Endometrium (tissue), 2 donors: ENCODE data around the gene SIX3.

Experiments
- FAIRE-seq: peaks from 2 replicates; lab custom pipeline; 2012; peaks lifted over from hg19 to GRCh38; lab: Jason Lieb, UNC
- donor health status: control.
- donor health status: control.

SIX3 gene

DNA sequence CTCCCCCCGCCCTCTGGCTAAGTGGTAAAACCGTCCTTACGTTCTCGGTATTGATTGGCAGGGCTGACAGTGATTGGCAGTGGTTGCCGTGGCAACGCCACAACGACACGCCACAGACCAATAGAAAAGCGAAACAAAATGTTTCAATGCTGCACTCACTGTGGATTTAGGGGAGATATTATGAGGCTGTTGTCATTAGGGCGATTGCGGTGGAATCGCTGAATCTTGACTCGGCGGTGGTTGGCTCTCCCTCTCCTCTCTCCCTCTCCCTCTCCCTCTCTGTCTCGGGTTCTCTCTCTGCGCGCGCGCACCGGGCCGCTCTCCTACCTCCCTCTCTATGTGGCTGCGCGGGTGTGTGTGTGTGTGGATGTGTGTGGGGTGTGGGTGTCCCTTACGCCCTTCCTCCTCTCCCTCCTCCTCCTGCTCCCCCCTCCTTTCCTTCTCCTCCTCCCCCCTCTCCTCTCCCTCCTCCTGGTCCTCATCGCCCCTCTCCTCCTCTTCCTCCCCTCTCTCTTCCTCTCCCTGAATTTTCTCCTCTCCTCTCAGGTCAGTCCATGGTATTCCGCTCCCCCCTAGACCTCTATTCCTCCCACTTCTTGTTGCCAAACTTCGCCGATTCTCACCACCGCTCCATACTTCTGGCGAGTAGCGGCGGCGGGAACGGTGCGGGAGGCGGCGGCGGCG, at the start of gene SIX3:
Gene SIX3 (plus strand): TSS at position 152 of the 684 bp plus-strand sequence. CDS start 403 bp downstream, at position 555.
- no peak for FAIRE-seq

DNA sequence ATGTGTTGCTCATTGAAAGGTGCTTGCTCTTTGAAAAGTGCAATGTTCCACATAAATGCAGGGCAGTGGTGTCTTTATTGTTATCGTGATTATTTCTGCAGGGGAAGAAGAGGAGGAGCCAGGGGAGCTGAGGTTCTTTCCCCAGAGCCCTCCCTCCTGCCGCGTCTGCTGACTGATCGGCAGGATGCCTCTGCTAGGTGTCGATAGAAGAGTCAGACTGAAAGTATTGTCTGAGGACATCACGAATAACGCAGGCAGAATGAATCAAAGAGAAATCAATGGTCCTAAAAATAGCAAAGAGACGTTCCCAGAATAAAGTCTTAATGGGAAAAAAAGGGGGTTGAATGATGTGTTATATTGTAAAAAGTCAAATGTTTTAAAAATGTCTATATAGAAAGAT, 47.4 kb upstream of the SIX3 start:
- no peak for FAIRE-seq

DNA sequence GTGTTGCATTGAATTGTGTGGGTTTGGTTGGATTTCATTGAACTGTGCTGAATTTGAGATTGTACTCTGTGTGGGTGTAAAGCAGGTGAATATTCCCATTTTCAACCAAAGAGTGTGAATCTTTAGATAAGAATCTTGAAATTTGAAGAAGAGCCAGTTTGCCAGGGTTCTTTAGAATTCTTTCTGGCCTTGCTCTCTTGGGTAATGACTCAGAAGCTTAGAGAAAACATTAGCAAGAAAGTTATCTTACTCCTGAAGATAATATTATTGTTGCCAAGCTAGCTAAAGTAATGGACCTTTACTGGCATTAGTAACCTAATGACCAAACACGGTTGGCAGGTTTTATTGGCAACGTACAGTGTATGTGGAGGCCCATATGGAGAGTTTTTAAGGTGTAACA, 46.4 kb upstream of the SIX3 start:
- FAIRE-seq = no peak

DNA sequence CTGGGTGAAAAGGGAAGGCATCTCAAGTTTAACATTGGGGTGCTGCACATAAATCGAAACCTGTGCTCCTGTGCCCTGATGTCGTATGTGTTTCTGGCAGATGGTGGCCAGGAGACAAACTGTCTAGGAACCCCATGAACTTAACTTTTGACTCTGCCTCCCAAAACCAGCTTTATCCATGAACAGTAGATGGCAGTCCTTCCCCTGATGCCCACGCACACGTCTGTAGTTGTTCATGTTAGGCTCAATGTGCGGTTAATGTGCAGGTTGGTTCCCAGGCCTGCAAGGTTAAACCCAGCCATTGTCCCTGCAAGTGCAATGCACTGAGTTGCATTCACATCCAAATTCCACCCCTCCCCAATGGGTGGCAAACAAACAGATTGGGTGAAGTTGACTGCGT, 44.1 kb upstream of the SIX3 start:
- no peak for FAIRE-seq

- no peak for FAIRE-seq
These were observed 39.0 kb upstream of the SIX3 start for GRCh38 chr2:44902217-44903137.

DNA sequence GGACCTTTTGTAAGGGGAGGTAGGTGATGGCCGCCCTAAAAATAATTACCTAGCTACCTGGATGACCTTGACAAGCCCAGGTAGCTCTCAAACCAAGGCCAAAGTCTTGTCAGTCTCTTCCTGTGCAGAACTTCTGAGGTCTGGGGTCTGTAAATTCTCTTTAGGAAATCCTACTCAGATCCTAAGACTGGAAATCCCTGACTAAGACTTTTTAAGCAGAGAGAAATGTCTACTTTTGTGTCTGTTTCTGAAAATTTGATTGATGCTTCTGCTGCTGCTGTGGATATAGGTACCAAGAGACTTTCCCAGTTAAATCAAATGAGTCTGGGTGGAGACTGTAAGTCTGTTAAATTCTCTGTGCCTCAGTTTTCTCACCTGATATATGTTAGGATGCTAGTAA, 36.9 kb upstream of the SIX3 start:
- no peak for FAIRE-seq

DNA sequence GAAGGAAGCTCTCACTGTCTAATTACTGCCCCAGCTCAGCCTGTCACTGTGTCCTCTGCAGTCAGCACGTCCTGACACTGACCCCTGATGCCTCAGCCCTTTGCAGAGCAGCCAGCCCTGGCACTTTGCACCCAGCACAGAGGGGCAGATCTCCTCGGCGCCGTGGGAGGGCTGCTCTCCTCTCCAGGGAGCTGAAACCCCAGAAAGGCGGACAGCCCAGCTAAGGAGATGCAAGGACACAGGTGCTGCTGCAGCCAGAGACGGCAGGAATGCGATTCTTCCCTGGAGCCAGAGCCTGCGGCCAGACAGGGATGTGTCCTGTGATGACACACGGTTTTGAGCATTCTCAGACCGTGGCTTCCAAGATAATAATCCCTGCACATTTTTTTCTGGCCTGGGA, 34.5 kb upstream of the SIX3 start:
- no peak for FAIRE-seq

DNA sequence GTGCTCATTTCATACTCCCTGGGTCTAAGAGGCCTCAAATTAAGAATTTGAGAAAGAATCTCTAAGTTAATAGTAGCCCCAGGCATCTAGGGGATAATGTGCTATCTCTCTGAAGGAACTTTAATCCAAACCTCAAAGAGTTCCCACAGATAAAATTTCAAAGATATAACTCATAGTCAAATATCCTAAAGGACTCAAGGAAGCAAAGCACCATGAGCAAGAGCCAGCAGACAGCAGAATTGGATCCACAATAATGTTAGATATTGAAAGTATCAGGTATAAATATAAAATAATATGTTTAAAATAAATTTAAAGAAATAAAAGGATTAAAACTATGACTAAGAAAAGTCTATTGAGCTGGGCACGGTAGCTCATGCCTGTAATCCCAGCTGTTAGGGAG, 31.7 kb upstream of the SIX3 start:
- FAIRE-seq = no peak

DNA sequence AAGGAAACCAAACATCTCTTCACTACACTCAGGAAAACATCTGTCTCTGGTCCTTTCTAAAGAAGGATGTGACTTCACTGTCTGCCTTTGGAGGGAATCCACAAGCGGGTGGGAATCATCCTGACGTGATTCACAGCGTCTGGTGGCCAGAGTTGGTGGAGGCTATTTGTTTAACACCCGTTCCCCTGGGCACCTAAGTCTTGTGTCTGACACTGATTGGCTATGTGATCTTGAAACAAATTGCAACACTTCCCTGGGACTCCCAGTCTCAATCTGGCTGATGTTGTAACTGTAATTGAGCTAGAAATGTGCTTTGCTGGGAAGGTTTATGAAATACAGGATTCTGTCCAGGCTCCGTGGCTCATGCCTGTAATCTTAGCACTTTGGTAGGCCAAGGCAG, 28.8 kb upstream of the SIX3 start:
- FAIRE-seq = no peak

DNA sequence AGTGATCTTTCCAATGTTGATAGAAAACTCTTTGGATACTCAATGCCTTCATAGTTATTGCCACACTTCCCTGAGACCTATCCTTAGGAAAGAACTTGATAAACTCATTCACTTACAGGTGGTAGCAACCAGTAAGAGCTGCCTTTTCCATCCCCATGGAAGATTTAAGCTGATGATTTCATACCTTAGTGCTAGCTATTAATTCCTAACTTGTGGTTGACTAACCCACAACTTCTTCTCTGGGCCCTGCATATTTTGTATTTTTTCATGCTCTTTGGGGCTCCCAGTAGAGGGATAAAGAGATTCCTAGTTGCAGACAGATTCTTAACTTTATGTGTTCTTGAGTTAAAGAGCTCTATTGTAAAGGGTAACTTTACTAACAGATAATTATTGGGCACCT, 25.2 kb upstream of the SIX3 start:
- no peak for FAIRE-seq

GRCh38 chr2:44918095-44918775, 23.3 kb upstream of the SIX3 start:
- no peak for FAIRE-seq

- FAIRE-seq = no peak
These were observed 20.8 kb upstream of the SIX3 start for GRCh38 chr2:44920751-44921150.

GRCh38 chr2:44922776-44923175, 18.7 kb upstream of the SIX3 start:
- no peak for FAIRE-seq

- no peak for FAIRE-seq
These were observed 15.9 kb upstream of the SIX3 start for GRCh38 chr2:44925561-44926136.

DNA sequence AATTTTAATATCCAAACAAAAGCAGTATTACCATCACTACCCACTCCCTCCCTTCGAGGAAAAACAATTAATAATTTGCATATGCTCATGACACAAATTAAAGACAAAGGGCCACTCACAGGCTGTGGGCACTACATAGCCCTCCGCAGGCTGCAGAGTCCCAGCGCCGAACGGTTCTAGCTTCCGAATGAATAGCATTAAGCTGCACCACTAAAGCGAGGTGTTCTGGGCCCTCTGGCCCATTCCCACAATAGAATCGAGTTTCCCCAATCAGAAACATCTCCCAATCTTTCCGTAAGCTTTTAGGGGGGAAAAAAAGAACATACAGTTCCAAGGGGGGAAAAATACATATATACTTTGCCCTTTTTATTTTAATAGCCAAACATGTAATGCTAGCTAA, 14.5 kb upstream of the SIX3 start:
- FAIRE-seq = no peak

GRCh38 chr2:44927985-44928482, 13.5 kb upstream of the SIX3 start:
- no peak for FAIRE-seq

DNA sequence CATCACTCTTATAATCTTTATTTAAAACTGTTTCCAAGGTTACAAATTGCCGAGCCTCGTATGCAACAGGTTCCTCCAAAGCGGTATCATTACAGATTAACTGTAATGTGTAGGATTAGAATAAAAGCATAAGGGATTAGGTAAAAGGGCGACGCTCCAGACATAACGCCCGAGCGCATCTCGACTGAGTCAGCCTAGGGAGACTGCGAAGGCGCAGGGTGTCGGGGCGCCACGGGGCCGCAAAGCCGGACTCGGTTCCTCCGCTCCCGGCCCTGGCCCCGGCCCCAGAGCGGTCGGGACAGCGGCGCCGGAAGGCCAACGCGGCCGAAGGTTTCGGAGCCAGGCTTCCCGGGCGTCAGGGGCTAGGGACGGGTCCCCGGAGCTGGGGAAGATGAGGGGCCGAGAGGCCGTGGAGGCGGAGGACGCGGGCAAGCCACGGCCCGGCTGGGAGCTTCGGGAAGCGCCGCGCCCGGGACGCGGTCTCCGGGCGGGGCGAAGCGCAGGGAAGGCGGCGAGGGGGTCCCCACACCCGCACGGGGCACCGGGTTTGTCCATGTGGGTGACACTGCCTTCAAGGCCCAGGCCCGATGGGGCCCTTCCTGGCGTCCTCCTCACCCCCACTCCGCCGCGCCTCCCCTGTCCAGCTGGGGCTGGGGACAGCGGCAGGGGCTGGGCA, 12.9 kb upstream of the SIX3 start:
- FAIRE-seq = no peak

DNA sequence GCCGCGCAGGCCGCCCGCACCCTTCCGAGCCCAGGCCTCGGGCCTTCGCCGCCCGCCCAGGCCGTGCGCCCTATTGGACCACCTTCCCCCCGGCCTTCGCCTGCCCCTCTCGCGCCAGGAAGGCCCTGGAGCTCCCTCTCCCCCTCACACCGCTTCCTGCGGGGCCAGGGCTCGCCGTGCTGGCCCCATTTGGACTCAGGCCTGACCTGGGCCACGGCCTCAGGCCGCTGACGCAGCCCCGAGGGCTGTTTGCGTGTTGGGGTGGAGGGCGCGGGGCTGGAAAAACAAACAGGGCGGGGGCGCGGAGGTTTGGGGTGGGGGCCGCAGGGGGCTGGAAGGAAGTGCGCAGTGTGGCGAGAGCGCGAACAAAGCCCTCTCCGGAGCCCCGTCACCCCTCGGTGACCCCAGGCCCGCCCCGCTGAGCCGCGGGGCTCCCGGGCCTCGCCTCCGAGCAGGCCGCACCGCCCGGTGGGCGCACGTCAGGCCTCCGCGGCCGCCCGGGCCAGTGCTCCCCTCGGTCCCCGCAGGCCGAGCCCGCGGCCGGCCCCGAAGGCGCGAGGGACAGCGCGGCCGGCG, 12.3 kb upstream of the SIX3 start:
- FAIRE-seq = no peak

DNA sequence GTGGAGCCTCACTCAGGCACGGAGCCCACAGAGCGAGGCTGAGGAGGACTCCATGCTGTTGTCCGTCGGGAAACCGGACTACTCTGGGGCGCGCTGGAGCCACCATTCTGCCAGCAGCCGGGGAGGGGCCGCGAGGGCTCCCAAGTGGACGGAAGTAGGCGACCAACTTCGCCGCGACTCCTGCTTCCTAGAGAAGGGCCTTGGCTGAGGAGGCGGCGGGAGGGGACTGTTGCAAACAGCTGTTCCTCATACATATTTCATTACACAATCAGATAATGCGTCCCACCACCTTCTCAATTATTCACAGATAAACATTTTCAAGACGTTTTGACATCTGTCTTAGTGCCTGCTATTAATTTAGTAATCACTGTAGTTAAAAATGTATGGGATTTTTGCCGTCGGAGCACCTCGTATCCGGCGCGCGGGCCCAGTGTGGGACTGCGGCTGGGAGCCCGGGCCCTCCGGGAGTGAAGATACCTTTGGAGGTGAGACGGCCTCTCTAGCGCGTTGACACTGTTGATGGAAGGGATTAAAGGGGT, 11.7 kb upstream of the SIX3 start:
- no peak for FAIRE-seq

DNA sequence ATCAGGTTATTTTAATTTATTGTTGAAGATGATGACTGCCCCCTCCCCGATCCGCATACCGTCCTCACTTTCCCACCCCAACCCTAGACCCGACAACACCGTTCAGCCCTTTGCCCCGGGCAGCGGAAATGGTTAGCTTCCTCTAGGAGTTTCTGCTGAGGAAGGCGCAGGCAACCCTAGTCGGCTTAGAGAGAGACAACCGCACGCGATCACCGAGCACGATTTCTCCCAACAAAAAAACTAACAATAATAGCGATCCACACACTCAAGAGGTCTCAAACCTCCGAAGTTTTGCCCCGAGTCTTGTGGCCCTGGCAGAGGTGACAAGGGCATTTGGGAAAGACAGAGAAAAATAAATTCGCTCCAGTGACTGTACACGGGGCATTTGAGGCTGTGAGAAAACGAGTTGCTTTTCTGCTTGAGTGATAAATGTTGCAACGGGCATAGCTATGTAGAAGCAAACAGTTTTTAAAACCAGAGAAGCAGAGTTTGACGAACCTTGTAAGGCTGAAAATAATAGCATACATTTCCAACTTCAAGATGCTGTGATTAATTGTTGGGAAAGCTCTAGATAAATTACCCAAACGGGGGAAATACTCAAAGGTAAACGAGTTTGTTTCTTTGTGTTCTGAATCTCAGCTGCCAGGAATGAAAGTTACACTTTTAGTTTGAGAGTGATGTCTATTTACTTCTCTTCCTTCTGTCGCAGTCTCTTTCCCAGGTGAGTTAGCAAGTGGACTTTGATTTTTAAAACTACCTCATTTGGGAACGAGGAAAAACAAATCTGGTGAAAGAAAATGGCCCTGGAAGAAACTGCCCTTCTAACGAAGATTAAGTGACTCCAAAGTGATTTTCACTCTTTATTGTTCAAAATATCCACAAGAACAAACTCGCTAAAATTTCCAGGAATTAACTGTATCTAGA, 11.0 kb upstream of the SIX3 start:
- no peak for FAIRE-seq
